Measurements from ENCODE around the gene SDR39U1. TPM values are rescaled to one million over a fixed set of nuclear protein-coding genes. Genes with fewer than 3 reads are reported as not detected.

Gene SDR39U1
- total RNA-seq, 1 donor from 2014 or later, result 29.7 TPM

GRCh38 chr14:24427537-24428508, 14.8 kb downstream of the SDR39U1 start:
- Histone ChIP-seq H3K27me3 (ENCODE audit: control insufficient read depth, insufficient read depth, low read length) (no peaks in the 10 kb centered on the region), H3K36me3 (ENCODE audit: control insufficient read depth, insufficient read depth, low read length) (peaks cover under 1% of the 10 kb centered on the region), H3K4me3 (ENCODE audit: low read depth, low read length) (no peak overlapping the region)
- DNase-seq (ENCODE audit: low read depth), result no peak
- TF ChIP-seq CTCF (IDR thresholded peaks at IDR 0.05; ENCODE audit: insufficient read depth, low read length, poor library complexity, severe bottlenecking), result no peak

- Histone ChIP-seq H3K4me3 (ENCODE audit: low read depth, low read length) (no peak overlapping the region), H3K27me3 (ENCODE audit: control insufficient read depth, insufficient read depth, low read length) (no peaks in the 10 kb centered on the region), H3K36me3 (ENCODE audit: control insufficient read depth, insufficient read depth, low read length) (no peaks in the 10 kb centered on the region)
- DNase-seq (ENCODE audit: low read depth), result no peak
- TF ChIP-seq CTCF (IDR thresholded peaks at IDR 0.05; ENCODE audit: insufficient read depth, low read length, poor library complexity, severe bottlenecking), result no peak
Measured at GRCh38 chr14:24426912-24427536, 15.6 kb downstream of the SDR39U1 start.

GRCh38 chr14:24426150-24426911, 16.2 kb downstream of the SDR39U1 start:
- no peak for TF ChIP-seq CTCF (IDR thresholded peaks at IDR 0.05; ENCODE audit: insufficient read depth, low read length, poor library complexity, severe bottlenecking)
- DNase-seq (ENCODE audit: low read depth), result no peak

GRCh38 chr14:24425704-24426103, 16.9 kb downstream of the SDR39U1 start:
- Histone ChIP-seq H3K4me3 (ENCODE audit: low read depth, low read length) (no peak overlapping the region), H3K27me3 (ENCODE audit: control insufficient read depth, insufficient read depth, low read length) (no peaks in the 10 kb centered on the region), H3K36me3 (ENCODE audit: control insufficient read depth, insufficient read depth, low read length) (no peaks in the 10 kb centered on the region)
- no peak for TF ChIP-seq CTCF (IDR thresholded peaks at IDR 0.05; ENCODE audit: insufficient read depth, low read length, poor library complexity, severe bottlenecking)
- DNase-seq (ENCODE audit: low read depth), result no peak

More at GRCh38 chr14:24426150-24426911, 16.2 kb downstream of the SDR39U1 start:
- Histone ChIP-seq H3K27me3 (ENCODE audit: control insufficient read depth, insufficient read depth, low read length) (no peaks in the 10 kb centered on the region), H3K4me3 (ENCODE audit: low read depth, low read length) (no peak overlapping the region), H3K36me3 (ENCODE audit: control insufficient read depth, insufficient read depth, low read length) (no peaks in the 10 kb centered on the region)

GRCh38 chr14:24422694-24423601, 19.6 kb downstream of the SDR39U1 start:
- H3K4me3 ChIP-seq (ENCODE audit: low read depth, low read length), result no peak overlapping the region
- no peak for DNase-seq (ENCODE audit: low read depth)
- no peaks in the 10 kb centered on the region for H3K27me3 ChIP-seq (ENCODE audit: control insufficient read depth, insufficient read depth, low read length)
- TF ChIP-seq CTCF (IDR thresholded peaks at IDR 0.05; ENCODE audit: insufficient read depth, low read length, poor library complexity, severe bottlenecking), result no peak
- no peaks in the 10 kb centered on the region for H3K36me3 ChIP-seq (ENCODE audit: control insufficient read depth, insufficient read depth, low read length)
